GM12878 (cell line): ENCODE data around the gene S100A12. TPM values are rescaled to one million over a fixed set of nuclear protein-coding genes. Genes with fewer than 3 reads are reported as not detected.

Source experiments
- ASH2L ChIP-seq: fragments of 300-600, 200-600 bp; sonication (generic); IDR thresholded peaks from 2 replicates; pipeline ENCODE4 v1.6.1; 2017; ENCODE audit warnings: low read depth, mild to moderate bottlenecking, borderline replicate concordance
- CREM ChIP-seq: IDR thresholded peaks from 2 replicates; pipeline ENCODE4 v1.6.1; 2014; ENCODE audit warnings: antibody characterized with exemption, low read depth
- IRF3 ChIP-seq: fragments of 450-650 bp; IDR thresholded peaks from 2 replicates; pipeline ENCODE4 v1.6.1; 2014; ENCODE audit warnings: mild to moderate bottlenecking
- KDM1A ChIP-seq: fragments of 200-600 bp; sonication (generic); IDR thresholded peaks from 2 replicates; pipeline ENCODE4 v1.6.1; 2016; ENCODE audit warnings: borderline replicate concordance
- KLF5 ChIP-seq: fragments of 450-650 bp; IDR thresholded peaks from 2 replicates; pipeline ENCODE4 v1.6.1; 2014; ENCODE audit warnings: mild to moderate bottlenecking; ENCODE audit not compliant: partially characterized antibody
- MLLT1 ChIP-seq: fragments of 450-650 bp; IDR thresholded peaks from 2 replicates; pipeline ENCODE4 v1.6.1; 2016; ENCODE audit warnings: mild to moderate bottlenecking
- MXI1 ChIP-seq: fragments of 150-350 bp; IDR thresholded peaks from 2 replicates; pipeline ENCODE4 v1.6.1; 2011; ENCODE audit warnings: low read depth, mild to moderate bottlenecking, inconsistent platforms, low read length, improper control_type of control experiment
- NFIC ChIP-seq: IDR thresholded peaks from 2 replicates; pipeline ENCODE4 v1.6.1; 2012; ENCODE audit warnings: low read depth, mild to moderate bottlenecking, inconsistent platforms, low read length, moderate library complexity
- PBX3 ChIP-seq: IDR thresholded peaks from 2 replicates; pipeline ENCODE4 v1.6.1; 2011; ENCODE audit warnings: mild to moderate bottlenecking, low read depth, low read length, moderate library complexity; ENCODE audit not compliant: insufficient replicate concordance
- PKNOX1 ChIP-seq: fragments of 450-650 bp; IDR thresholded peaks from 2 replicates; pipeline ENCODE4 v1.6.1; 2016; ENCODE audit warnings: mild to moderate bottlenecking
- POLR2AphosphoS2 ChIP-seq: IDR thresholded peaks from 2 replicates; pipeline ENCODE4 v1.6.1; 2011; ENCODE audit warnings: low read depth, mild to moderate bottlenecking, low read length, improper control_type of control experiment, moderate library complexity
- RB1 ChIP-seq: fragments of 450-650 bp; formaldehyde crosslinking; IDR thresholded peaks from 2 replicates; pipeline ENCODE4 v1.6.1; 2017; ENCODE audit warnings: mild to moderate bottlenecking, borderline replicate concordance
- RBBP5 ChIP-seq: fragments of 200-600 bp; sonication (generic); conservative IDR thresholded peaks from 2 replicates; pipeline ENCODE4 v1.6.1; 2016
- RELB ChIP-seq: fragments of 450-650 bp; IDR thresholded peaks from 2 replicates; pipeline ENCODE4 v1.6.1; 2017; ENCODE audit warnings: low read depth, mild to moderate bottlenecking, moderate library complexity
- RUNX3 ChIP-seq: IDR thresholded peaks from 2 replicates; pipeline ENCODE4 v1.6.1; 2012; ENCODE audit warnings: low read length, inconsistent platforms
- YY1 ChIP-seq: IDR thresholded peaks from 2 replicates; pipeline ENCODE4 v1.6.1; 2011; ENCODE audit warnings: low read depth, mild to moderate bottlenecking, low read length
- ZBTB33 ChIP-seq: fragments of 450-650 bp; IDR thresholded peaks from 2 replicates; pipeline ENCODE4 v1.6.1; 2017; ENCODE audit warnings: mild to moderate bottlenecking
- ZNF384 ChIP-seq: IDR thresholded peaks from 2 replicates; pipeline ENCODE4 v1.6.1; 2012; ENCODE audit warnings: low read depth, mild to moderate bottlenecking, low read length, improper control_type of control experiment, borderline replicate concordance
- polyA plus RNA-seq, 11 experiments: library from polyadenylated mRNA; depleted of rRNA in 4 of 11; unstranded in 6 of 11; stranded (reverse) in 5 of 11; fragments of >200 nt; fragmentation: Nextera tagmentation in 4 of 11; fragmentation: Illumina TruSeq in 1 of 11; extraction: Ambion mirVana in 4 of 11; extraction: Trizol in 1 of 11; gene quantifications; 1 replicate in 1 of 11; 2 replicates in 10 of 11; pipeline versions ENCODE4 v1.2.1 to v1.2.3, GENCODE V29; 2011 to 2016; ENCODE audit warnings: inconsistent platforms in 2 of 11, missing spikeins in 2 of 11, low read depth in 1 of 11
- total RNA-seq, 4 experiments: library from RNA; depleted of rRNA in 3 of 4; stranded (reverse); fragments of >200 nt in 3 of 4; fragmentation: Illumina TruSeq in 1 of 4; extraction: Trizol in 1 of 4; gene quantifications; 2 replicates each; pipeline versions ENCODE4 v1.2.1 to v1.2.3, GENCODE V29; 2013 to 2021

Gene S100A12
- total and polyA plus RNA-seq, 10 of the 15 experiments (the other 5 are each of a cell fraction or from before 2014, with no cell fraction given): not detected

GRCh38 chr1:153346077-153346723 lies 29.2 kb downstream of the S100A12 start (continued):
- no peak for TF ChIP-seq ZBTB33
- TF ChIP-seq ZNF384: peak; percentile 78; the same call in 1 of the 2 replicates
- no peak for TF ChIP-seq RB1
- 0 out of 2 replicates have a peak, but pooled peaks have one; percentile 7 for TF ChIP-seq NFIC
- no peak for TF ChIP-seq MLLT1
- no peak for TF ChIP-seq POLR2AphosphoS2
- no peak for TF ChIP-seq KDM1A
- no peak for TF ChIP-seq IRF3
- TF ChIP-seq RUNX3: peak; percentile 81
- no peak for TF ChIP-seq PBX3
- no peak for TF ChIP-seq MXI1
- 0 out of 2 replicates have a peak, but pooled peaks have one; percentile 22 for TF ChIP-seq YY1
- TF ChIP-seq KLF5: no peak
- no peak for TF ChIP-seq PKNOX1
- TF ChIP-seq RBBP5: no peak
- no peak for TF ChIP-seq ASH2L
- peak; percentile 79; the same call in 1 of the 2 replicates for TF ChIP-seq RELB
- TF ChIP-seq CREM: no peak
